Measurements from ENCODE around the gene C6orf132.

DNA sequence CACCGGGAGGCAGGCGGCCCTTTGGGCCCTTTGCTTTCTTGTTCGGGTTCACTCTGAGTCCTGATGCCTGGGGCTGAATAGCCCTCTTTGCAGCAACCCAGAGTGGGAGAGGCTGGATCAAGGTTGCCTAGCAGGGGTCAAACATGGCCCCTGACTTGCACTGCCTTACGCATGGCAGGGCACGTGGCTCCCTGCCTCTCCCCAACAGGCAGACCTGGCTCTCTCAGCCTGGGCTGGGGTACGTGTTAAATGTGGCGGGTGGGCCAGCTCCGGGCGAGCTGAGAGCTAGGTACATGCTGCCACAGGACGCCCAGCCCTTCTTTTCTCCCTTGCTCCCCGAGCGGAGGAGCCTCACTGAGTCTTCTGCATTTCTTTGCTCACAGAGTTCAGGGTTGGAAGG lies 7.3 kb downstream of the C6orf132 start:
- TF ChIP-seq CTCF (conservative IDR thresholded peaks at IDR 0.05; ENCODE audit: low read depth in 2 of 2), result no peak
- TF ChIP-seq POLR2AphosphoS5 (IDR thresholded peaks at IDR 0.05; ENCODE audit: low read depth), result no peak
- no peak for TF ChIP-seq EZH2 (IDR thresholded peaks at IDR 0.05; ENCODE audit: low read depth, unreplicated experiment)
- TF ChIP-seq EZH2phosphoT487 (IDR thresholded peaks at IDR 0.05; ENCODE audit: unreplicated experiment), result no peak
- TF ChIP-seq, protein P1, sequence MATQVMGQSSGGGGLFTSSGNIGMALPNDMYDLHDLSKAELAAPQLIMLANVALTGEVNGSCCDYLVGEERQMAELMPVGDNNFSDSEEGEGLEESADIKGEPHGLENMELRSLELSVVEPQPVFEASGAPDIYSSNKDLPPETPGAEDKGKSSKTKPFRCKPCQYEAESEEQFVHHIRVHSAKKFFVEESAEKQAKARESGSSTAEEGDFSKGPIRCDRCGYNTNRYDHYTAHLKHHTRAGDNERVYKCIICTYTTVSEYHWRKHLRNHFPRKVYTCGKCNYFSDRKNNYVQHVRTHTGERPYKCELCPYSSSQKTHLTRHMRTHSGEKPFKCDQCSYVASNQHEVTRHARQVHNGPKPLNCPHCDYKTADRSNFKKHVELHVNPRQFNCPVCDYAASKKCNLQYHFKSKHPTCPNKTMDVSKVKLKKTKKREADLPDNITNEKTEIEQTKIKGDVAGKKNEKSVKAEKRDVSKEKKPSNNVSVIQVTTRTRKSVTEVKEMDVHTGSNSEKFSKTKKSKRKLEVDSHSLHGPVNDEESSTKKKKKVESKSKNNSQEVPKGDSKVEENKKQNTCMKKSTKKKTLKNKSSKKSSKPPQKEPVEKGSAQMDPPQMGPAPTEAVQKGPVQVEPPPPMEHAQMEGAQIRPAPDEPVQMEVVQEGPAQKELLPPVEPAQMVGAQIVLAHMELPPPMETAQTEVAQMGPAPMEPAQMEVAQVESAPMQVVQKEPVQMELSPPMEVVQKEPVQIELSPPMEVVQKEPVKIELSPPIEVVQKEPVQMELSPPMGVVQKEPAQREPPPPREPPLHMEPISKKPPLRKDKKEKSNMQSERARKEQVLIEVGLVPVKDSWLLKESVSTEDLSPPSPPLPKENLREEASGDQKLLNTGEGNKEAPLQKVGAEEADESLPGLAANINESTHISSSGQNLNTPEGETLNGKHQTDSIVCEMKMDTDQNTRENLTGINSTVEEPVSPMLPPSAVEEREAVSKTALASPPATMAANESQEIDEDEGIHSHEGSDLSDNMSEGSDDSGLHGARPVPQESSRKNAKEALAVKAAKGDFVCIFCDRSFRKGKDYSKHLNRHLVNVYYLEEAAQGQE (IDR thresholded peaks at IDR 0.05; ENCODE audit: unreplicated experiment), result no peak
- no peak for TF ChIP-seq ETS1 (IDR thresholded peaks at IDR 0.05)
- no peak for TF ChIP-seq JUNB (IDR thresholded peaks at IDR 0.05; ENCODE audit: unreplicated experiment)
- no peak for TF ChIP-seq NANOG (IDR thresholded peaks at IDR 0.05; ENCODE audit: borderline replicate concordance)
- no peak for TF ChIP-seq CREB1 (CRISPR knock-in tag; IDR thresholded peaks at IDR 0.05; ENCODE audit: low read depth)
- no peak for TF ChIP-seq ZNF331 (CRISPR knock-in tag; IDR thresholded peaks at IDR 0.05; ENCODE audit: low read depth)
- no peak for TF ChIP-seq ZNF462 (CRISPR knock-in tag; IDR thresholded peaks at IDR 0.05)
- TF ChIP-seq STAT1 (IDR thresholded peaks at IDR 0.05; ENCODE audit: unreplicated experiment), result no peak
